Prostate gland (tissue), 2 donors: ENCODE results near the gene GNMT. TPM values are rescaled to one million over a fixed set of nuclear protein-coding genes. Genes with fewer than 3 reads are reported as not detected.
"Not testable (repeated sequence)": the region's sequence is repeated elsewhere in the genome, so short reads cannot be mapped to it uniquely, and the experiment has no call there.

ENCODE experiments used
- DNase-seq: peaks from one replicate; pipeline ENCODE4 v3.0.0-alpha.2; 2019; ENCODE audit warnings: low spot score
- H3K27ac ChIP-seq, 2 donors: fragments of 200-600 bp; sonication (generic); 2 replicates each; pipeline ENCODE4 v1.5.1; 2017 to 2019
- H3K27me3 ChIP-seq: fragments of 200-600 bp; sonication (generic); replicated peaks from 2 replicates; pipeline ENCODE4 v1.5.1; 2019; ENCODE audit not compliant: insufficient read depth
- H3K36me3 ChIP-seq, 2 donors: fragments of 200-600 bp; sonication (generic); 1 replicate in 1 of 2; 2 replicates in 1 of 2; pipeline versions ENCODE4 v1.5.1 to v1.8.1; 2017 to 2019
- H3K4me1 ChIP-seq: fragments of 200-600 bp; sonication (generic); replicated peaks from 2 replicates; pipeline ENCODE4 v1.5.1; 2019
- H3K4me3 ChIP-seq, 2 donors: fragments of 200-600 bp; sonication (generic); 2 replicates each; pipeline ENCODE4 v1.5.1; 2017 to 2019
- H3K9me3 ChIP-seq: fragments of 200-600 bp; sonication (generic); 2 replicates; pipeline ENCODE4 v1.5.1; 2017
- CTCF ChIP-seq, 4 experiments: fragments of 200-600 bp in 2 of 4; fragments of 450-650 bp in 2 of 4; sonication (generic) in 2 of 4; IDR thresholded peaks; 1 replicate in 3 of 4; 2 replicates in 1 of 4; pipeline ENCODE4 v1.5.1; 2016 to 2019; ENCODE audit warnings: antibody characterized with exemption in 4 of 4, mild to moderate bottlenecking in 2 of 4, moderate library complexity in 2 of 4
- POLR2A ChIP-seq: fragments of 450-650 bp; IDR thresholded peaks from one replicate; pipeline ENCODE4 v1.6.1; 2016; ENCODE audit warnings: antibody characterized with exemption, mild to moderate bottlenecking
- POLR2AphosphoS5 ChIP-seq: sonication (generic); formaldehyde crosslinking; IDR thresholded peaks from one replicate; pipeline ENCODE4 v1.6.1; 2017; ENCODE audit warnings: antibody characterized with exemption
- WGBS: methylation state at CpG from one replicate; pipeline ENCODE4 v1.1.5; 2018; 5-methylcytosine and 5-hydroxymethylcytosine counted together
- intact Hi-C: fragments of 100-400 bp; cut with DNase I; formaldehyde crosslinking; loops from one replicate; pipeline ENCODE4 v1.14.2; 2022
- total RNA-seq, 2 donors: library from RNA; depleted of rRNA; stranded (reverse); fragments of >200 nt; gene quantifications; one replicate each; pipeline ENCODE4 v1.1.0, GENCODE V29; 2016

Gene GNMT
- total RNA-seq, 2 donors from 2014 or later = 14.7 to 85.9 TPM

- Histone ChIP-seq H3K4me1 (no peaks in the 10 kb centered on the region), H3K36me3 (peaks cover 3 to 23% of the 10 kb centered on the region in 2 donors), H3K27me3 (no peaks in the 10 kb centered on the region), H3K4me3 (no peak overlapping the region), H3K9me3 (no peaks in the 10 kb centered on the region), H3K27ac (no peak overlapping the region)
- no peak for DNase-seq
- TF ChIP-seq CTCF (IDR thresholded peaks at IDR 0.05) (no peak), POLR2A (no peak), POLR2AphosphoS5 (no peak)
- 94% methylated on average over 6 of the region's 6 CpGs for WGBS
- intact Hi-C loops = no loop called here
Observed at GRCh38 chr6:42940493-42941045, 20.0 kb upstream of the GNMT start.

GRCh38 chr6:42941356-42941755 lies 19.2 kb upstream of the GNMT start:
- H3K4me1 ChIP-seq, H3K27me3 ChIP-seq, intact Hi-C loops, H3K9me3 ChIP-seq, H3K4me3 ChIP-seq, H3K27ac ChIP-seq, DNase-seq: not testable (repeated sequence)
- 95% methylated on average over 5 of the region's 5 CpGs for WGBS
- peaks cover 3 to 15% of the 10 kb centered on the region in 2 donors for H3K36me3 ChIP-seq

- H3K36me3 ChIP-seq = peaks cover 3 to 12% of the 10 kb centered on the region in 2 donors
- DNase-seq = no peak
- intact Hi-C loops = no loop called here
Observed at GRCh38 chr6:42942444-42942843, 18.1 kb upstream of the GNMT start.

GRCh38 chr6:42947950-42948349 lies 12.6 kb upstream of the GNMT start:
- H3K27me3 ChIP-seq = no peaks in the 10 kb centered on the region
- no peaks in the 10 kb centered on the region for H3K4me1 ChIP-seq
- no peak for DNase-seq
- no peaks in the 10 kb centered on the region for H3K36me3 ChIP-seq
- TF ChIP-seq CTCF (IDR thresholded peaks at IDR 0.05) (no peak), POLR2AphosphoS5 (no peak), POLR2A (no peak)
- H3K4me3 ChIP-seq = no peak overlapping the region
- no peaks in the 10 kb centered on the region for H3K9me3 ChIP-seq
- intact Hi-C loops = no loop called here
- H3K27ac ChIP-seq = no peak overlapping the region

More at GRCh38 chr6:42942444-42942843, 18.1 kb upstream of the GNMT start:
- H3K27ac ChIP-seq = no peak overlapping the region
- no peaks in the 10 kb centered on the region for H3K4me1 ChIP-seq
- TF ChIP-seq POLR2AphosphoS5 (no peak), CTCF (IDR thresholded peaks at IDR 0.05) (no peak), POLR2A (no peak)
- H3K27me3 ChIP-seq = no peaks in the 10 kb centered on the region
- H3K9me3 ChIP-seq = no peaks in the 10 kb centered on the region
- WGBS = 82% methylated on average over 7 of the region's 7 CpGs
- no peak overlapping the region for H3K4me3 ChIP-seq

GRCh38 chr6:42952389-42952788 lies 8.2 kb upstream of the GNMT start:
- no peak overlapping the region for H3K27ac ChIP-seq
- intact Hi-C loops = no loop called here
- no peaks in the 10 kb centered on the region for H3K27me3 ChIP-seq
- H3K36me3 ChIP-seq = no peaks in the 10 kb centered on the region
- no peaks in the 10 kb centered on the region for H3K9me3 ChIP-seq
- TF ChIP-seq CTCF (IDR thresholded peaks at IDR 0.05) (no peak), POLR2A (no peak), POLR2AphosphoS5 (no peak)
- H3K4me3 ChIP-seq = no peak overlapping the region
- 92% methylated on average over 4 of the region's 4 CpGs for WGBS
- H3K4me1 ChIP-seq = no peaks in the 10 kb centered on the region
- no peak for DNase-seq
